T-helper 1 cell treated with Interleukin-12 subunit alpha and Interleukin-12 subunit beta and Interleukin-4 antibody, amounts not matched to agents 30 μg/mL and 1 μg/mL, for 36 hours (primary cell): Measurements from ENCODE around the gene CEP89.
"Not testable (repeated sequence)": the region's sequence is repeated elsewhere in the genome, so short reads cannot be mapped to it uniquely, and the experiment has no call there.

Source experiments
- H3K27ac Mint-ChIP-seq: one replicate; pipeline ENCODE4 v1.8.0; 2021; ENCODE audit warnings: mild to moderate bottlenecking, mixed read lengths
- H3K27me3 Mint-ChIP-seq: one replicate; pipeline ENCODE4 v1.8.0; 2021; ENCODE audit warnings: low read depth, mixed read lengths
- H3K36me3 Mint-ChIP-seq: one replicate; pipeline ENCODE4 v1.8.0; 2021; ENCODE audit warnings: low read depth, mixed read lengths
- H3K4me1 Mint-ChIP-seq: one replicate; pipeline ENCODE4 v1.8.0; 2021; ENCODE audit warnings: low read depth, mixed read lengths
- H3K4me3 Mint-ChIP-seq: one replicate; pipeline ENCODE4 v1.8.0; 2021; ENCODE audit warnings: mild to moderate bottlenecking, moderate library complexity, mixed read lengths
- H3K9me3 Mint-ChIP-seq: one replicate; pipeline ENCODE4 v1.8.0; 2021; ENCODE audit warnings: mixed read lengths

CEP89 gene

GRCh38 chr19:32864318-32865007 lies 107.3 kb downstream of the CEP89 start:
- Mint-ChIP-seq H3K36me3 (no peaks in the 10 kb centered on the region), H3K9me3 (no peaks in the 10 kb centered on the region), H3K27me3 (no peaks in the 10 kb centered on the region), H3K27ac (no peak overlapping the region), H3K4me3 (no peak overlapping the region), H3K4me1 (no peaks in the 10 kb centered on the region)

- H3K27me3 Mint-ChIP-seq = no peaks in the 10 kb centered on the region
- H3K36me3 Mint-ChIP-seq = no peaks in the 10 kb centered on the region
- H3K9me3 Mint-ChIP-seq = no peaks in the 10 kb centered on the region
- H3K4me3 Mint-ChIP-seq = no peak overlapping the region
- no peak overlapping the region for H3K27ac Mint-ChIP-seq
- no peaks in the 10 kb centered on the region for H3K4me1 Mint-ChIP-seq
Measured at GRCh38 chr19:32863841-32864240, 107.9 kb downstream of the CEP89 start.

GRCh38 chr19:32863301-32863700 lies 108.5 kb downstream of the CEP89 start:
- Mint-ChIP-seq H3K4me1 (no peaks in the 10 kb centered on the region), H3K4me3 (no peak overlapping the region), H3K27me3 (no peaks in the 10 kb centered on the region), H3K9me3 (no peaks in the 10 kb centered on the region), H3K36me3 (no peaks in the 10 kb centered on the region), H3K27ac (no peak overlapping the region)

GRCh38 chr19:32862741-32863140 lies 109.0 kb downstream of the CEP89 start:
- Mint-ChIP-seq H3K4me1 (no peaks in the 10 kb centered on the region), H3K27ac (no peak overlapping the region), H3K4me3 (no peak overlapping the region), H3K27me3 (no peaks in the 10 kb centered on the region), H3K36me3 (no peaks in the 10 kb centered on the region), H3K9me3 (no peaks in the 10 kb centered on the region)

GRCh38 chr19:32862173-32862572 lies 109.6 kb downstream of the CEP89 start:
- no peaks in the 10 kb centered on the region for H3K9me3 Mint-ChIP-seq
- H3K27me3 Mint-ChIP-seq = no peaks in the 10 kb centered on the region
- H3K27ac Mint-ChIP-seq = no peak overlapping the region
- H3K4me3 Mint-ChIP-seq = no peak overlapping the region
- H3K4me1 Mint-ChIP-seq = no peaks in the 10 kb centered on the region
- H3K36me3 Mint-ChIP-seq = no peaks in the 10 kb centered on the region

- H3K4me3 Mint-ChIP-seq = no peak overlapping the region
- no peaks in the 10 kb centered on the region for H3K9me3 Mint-ChIP-seq
- H3K27ac Mint-ChIP-seq = no peak overlapping the region
- H3K27me3 Mint-ChIP-seq = no peaks in the 10 kb centered on the region
- no peaks in the 10 kb centered on the region for H3K36me3 Mint-ChIP-seq
- H3K4me1 Mint-ChIP-seq = no peaks in the 10 kb centered on the region
Measured at GRCh38 chr19:32861596-32861995, 110.2 kb downstream of the CEP89 start.

- no peak overlapping the region for H3K27ac Mint-ChIP-seq
- no peaks in the 10 kb centered on the region for H3K9me3 Mint-ChIP-seq
- H3K27me3 Mint-ChIP-seq = no peaks in the 10 kb centered on the region
- no peak overlapping the region for H3K4me3 Mint-ChIP-seq
- H3K36me3 Mint-ChIP-seq = no peaks in the 10 kb centered on the region
- no peaks in the 10 kb centered on the region for H3K4me1 Mint-ChIP-seq
Measured at GRCh38 chr19:32859591-32859990, 112.2 kb downstream of the CEP89 start.

GRCh38 chr19:32858559-32858958 lies 113.2 kb downstream of the CEP89 start:
- Mint-ChIP-seq H3K27ac (no peak overlapping the region), H3K27me3 (no peaks in the 10 kb centered on the region), H3K9me3 (no peaks in the 10 kb centered on the region), H3K36me3 (no peaks in the 10 kb centered on the region), H3K4me1 (no peaks in the 10 kb centered on the region), H3K4me3 (no peak overlapping the region)

- Mint-ChIP-seq H3K4me1 (no peaks in the 10 kb centered on the region), H3K27me3 (no peaks in the 10 kb centered on the region), H3K36me3 (no peaks in the 10 kb centered on the region), H3K27ac (no peak overlapping the region), H3K9me3 (no peaks in the 10 kb centered on the region), H3K4me3 (no peak overlapping the region)
Measured at GRCh38 chr19:32858155-32858554, 113.6 kb downstream of the CEP89 start.

- Mint-ChIP-seq H3K4me3 (no peak overlapping the region), H3K27me3 (no peaks in the 10 kb centered on the region), H3K27ac (no peak overlapping the region), H3K9me3 (no peaks in the 10 kb centered on the region), H3K36me3 (no peaks in the 10 kb centered on the region), H3K4me1 (no peaks in the 10 kb centered on the region)
Measured at GRCh38 chr19:32857584-32857983, 114.2 kb downstream of the CEP89 start.

GRCh38 chr19:32856818-32857217 lies 114.9 kb downstream of the CEP89 start:
- not testable (repeated sequence) for H3K36me3 Mint-ChIP-seq, H3K27ac Mint-ChIP-seq, H3K4me3 Mint-ChIP-seq, H3K9me3 Mint-ChIP-seq, H3K4me1 Mint-ChIP-seq, H3K27me3 Mint-ChIP-seq

GRCh38 chr19:32852216-32852615 lies 119.5 kb downstream of the CEP89 start:
- Mint-ChIP-seq H3K9me3 (no peaks in the 10 kb centered on the region), H3K27me3 (peaks cover under 1% of the 10 kb centered on the region), H3K27ac (no peak overlapping the region), H3K36me3 (peaks cover under 1% of the 10 kb centered on the region), H3K4me3 (no peak overlapping the region), H3K4me1 (no peaks in the 10 kb centered on the region)

- not testable (repeated sequence) for H3K36me3 Mint-ChIP-seq, H3K27ac Mint-ChIP-seq, H3K4me3 Mint-ChIP-seq, H3K4me1 Mint-ChIP-seq, H3K9me3 Mint-ChIP-seq, H3K27me3 Mint-ChIP-seq
Measured at GRCh38 chr19:32848035-32848434, 123.7 kb downstream of the CEP89 start.

GRCh38 chr19:32843716-32844245 lies 128.0 kb downstream of the CEP89 start:
- Mint-ChIP-seq H3K4me3 (no peak overlapping the region), H3K9me3 (peaks cover 19% of the 10 kb centered on the region), H3K27ac (no peak overlapping the region), H3K4me1 (no peaks in the 10 kb centered on the region), H3K36me3 (peaks cover 6% of the 10 kb centered on the region), H3K27me3 (peaks cover 3% of the 10 kb centered on the region)

- peaks cover 4% of the 10 kb centered on the region for H3K36me3 Mint-ChIP-seq
- peaks cover under 1% of the 10 kb centered on the region for H3K27me3 Mint-ChIP-seq
- no peak overlapping the region for H3K4me3 Mint-ChIP-seq
- H3K9me3 Mint-ChIP-seq = peaks cover 20% of the 10 kb centered on the region
- no peak overlapping the region for H3K27ac Mint-ChIP-seq
- H3K4me1 Mint-ChIP-seq = no peaks in the 10 kb centered on the region
Measured at GRCh38 chr19:32842061-32842460, 129.7 kb downstream of the CEP89 start.

GRCh38 chr19:32837531-32837930 lies 134.2 kb downstream of the CEP89 start:
- no peak overlapping the region for H3K27ac Mint-ChIP-seq
- peaks cover 20% of the 10 kb centered on the region for H3K9me3 Mint-ChIP-seq
- no peak overlapping the region for H3K4me3 Mint-ChIP-seq
- H3K4me1 Mint-ChIP-seq = no peaks in the 10 kb centered on the region
- no peaks in the 10 kb centered on the region for H3K27me3 Mint-ChIP-seq
- peaks cover 4% of the 10 kb centered on the region for H3K36me3 Mint-ChIP-seq
